Glomerular endothelial cell (primary cell): ENCODE data around the gene SNX20. TPM values are rescaled to one million over a fixed set of nuclear protein-coding genes. Genes with fewer than 3 reads are reported as not detected.

Experiments used
- DNase-seq: peaks from one replicate; pipeline ENCODE4 v3.0.0-alpha.2; 2011; ENCODE audit warnings: low read depth, low spot score; ENCODE audit errors: extremely low read depth
- total RNA-seq: library from RNA; depleted of rRNA; stranded (reverse); fragments of >200 nt; gene quantifications from 2 replicates; pipeline ENCODE4 v1.2.3, GENCODE V29; 2015

SNX20 gene
- total RNA-seq, 1 donor from 2014 or later: not detected

- DNase-seq: no peak
Measured at GRCh38 chr16:50683689-50684374, 2.7 kb upstream of the SNX20 start.

GRCh38 chr16:50680556-50680893 is 587 bp downstream of the SNX20 start:
- no peak for DNase-seq

DNA sequence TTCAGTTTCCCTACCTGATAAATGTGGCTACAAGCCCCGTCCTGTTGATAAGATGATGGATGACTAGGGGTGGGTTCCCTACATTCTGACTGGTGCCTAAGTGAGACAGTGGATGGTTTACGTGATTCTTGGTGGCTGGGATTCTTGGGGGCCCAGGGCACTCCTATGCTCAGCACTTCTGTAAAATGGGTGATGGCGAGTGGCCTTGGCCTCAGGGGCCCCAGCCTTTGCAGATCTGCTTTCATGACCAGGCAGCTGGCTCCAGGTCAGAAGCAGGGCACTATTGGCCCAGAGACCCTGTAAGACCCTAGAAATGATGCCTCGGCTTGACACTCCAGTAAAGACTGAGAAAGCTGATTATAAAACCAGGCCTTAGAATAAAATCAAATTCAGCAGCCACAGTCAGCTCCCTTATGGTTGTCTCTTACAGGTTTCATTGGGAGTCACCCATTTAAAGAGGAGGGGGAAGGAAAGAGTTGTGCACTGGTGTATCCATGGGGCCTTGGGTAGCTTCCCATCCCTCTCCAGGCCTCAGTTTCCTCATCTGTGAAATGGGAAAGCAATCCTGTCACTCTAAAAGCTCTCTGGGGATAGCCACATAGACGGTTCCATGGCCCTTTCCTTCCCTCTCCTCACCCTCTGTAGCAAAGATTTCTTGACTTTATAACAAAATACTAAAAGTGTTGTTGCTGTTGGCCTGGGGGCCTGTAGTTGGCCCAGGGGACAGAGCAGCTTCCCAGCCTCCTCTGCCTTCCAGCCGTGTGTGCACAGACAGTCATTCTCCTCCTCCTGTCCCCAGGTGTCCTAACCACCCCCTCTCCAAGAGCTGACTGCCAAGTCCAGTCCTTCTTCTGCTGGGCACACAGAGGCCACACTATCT is 1.2 kb downstream of the SNX20 start:
- no peak for DNase-seq

DNA sequence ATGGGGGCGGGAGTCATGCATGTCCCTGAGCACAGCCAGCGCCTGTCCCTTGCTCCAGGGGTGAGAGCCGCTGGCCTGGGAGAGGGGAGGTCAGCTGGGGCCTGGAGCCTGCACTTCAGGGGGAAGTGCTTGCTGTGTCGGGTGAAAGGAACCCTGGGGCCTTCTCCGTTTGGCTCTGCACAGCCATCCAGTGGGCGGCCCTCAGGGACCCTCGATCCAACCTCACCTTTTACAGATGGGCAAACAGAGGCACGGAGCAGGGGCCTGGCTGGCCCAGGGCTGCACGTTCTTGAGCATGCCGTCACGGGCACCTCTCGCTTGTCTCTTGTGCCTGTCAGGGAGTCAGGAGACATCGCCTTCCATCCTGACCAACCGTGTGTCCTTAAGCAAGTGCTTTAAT is 1.8 kb downstream of the SNX20 start:
- no peak for DNase-seq

- DNase-seq: no peak
Measured at GRCh38 chr16:50678531-50678930, 2.6 kb downstream of the SNX20 start.

DNA sequence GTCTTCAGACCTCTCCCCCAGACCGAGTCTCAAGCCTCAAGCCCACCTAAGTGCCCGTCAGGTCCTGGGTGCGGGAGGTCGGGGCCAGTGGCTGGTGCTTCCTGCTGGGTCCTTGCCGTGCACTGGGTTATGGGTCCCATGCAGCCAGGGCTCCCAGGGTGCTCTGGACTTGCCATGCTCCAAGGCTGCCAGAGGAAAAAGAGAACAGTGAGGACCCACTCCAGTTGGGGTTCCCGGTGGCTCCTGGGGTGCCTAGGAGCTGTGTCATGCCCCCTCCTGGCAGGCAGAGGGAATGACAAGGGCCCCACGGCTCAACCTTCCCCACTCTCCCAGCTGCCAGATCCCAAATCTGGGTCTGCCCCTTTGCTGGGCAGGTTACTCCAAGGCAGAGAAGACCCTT is 3.8 kb downstream of the SNX20 start:
- DNase-seq: no peak

GRCh38 chr16:50676684-50677225 is 4.4 kb downstream of the SNX20 start:
- no peak for DNase-seq

- DNase-seq: no peak
Measured at GRCh38 chr16:50675686-50676610, 5.2 kb downstream of the SNX20 start.

DNA sequence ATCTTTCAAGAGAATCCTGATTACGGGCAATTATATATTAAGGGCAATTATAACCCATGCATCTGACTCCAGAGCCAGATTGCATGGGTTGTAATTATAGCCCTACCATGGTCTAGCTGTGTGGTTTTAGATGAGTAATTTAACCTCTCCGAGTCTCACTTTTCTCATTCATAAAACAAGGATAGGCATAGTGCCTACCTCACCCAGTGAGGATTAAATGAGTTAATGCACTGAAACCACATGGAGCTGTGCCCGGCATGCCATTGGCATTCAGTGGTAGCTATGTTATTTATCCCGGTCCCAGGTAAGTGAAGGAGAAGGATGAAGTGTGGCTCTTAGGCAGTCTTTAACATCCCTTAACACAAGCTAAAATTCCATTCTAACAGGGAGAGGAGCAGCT is 6.3 kb downstream of the SNX20 start:
- no peak for DNase-seq

DNA sequence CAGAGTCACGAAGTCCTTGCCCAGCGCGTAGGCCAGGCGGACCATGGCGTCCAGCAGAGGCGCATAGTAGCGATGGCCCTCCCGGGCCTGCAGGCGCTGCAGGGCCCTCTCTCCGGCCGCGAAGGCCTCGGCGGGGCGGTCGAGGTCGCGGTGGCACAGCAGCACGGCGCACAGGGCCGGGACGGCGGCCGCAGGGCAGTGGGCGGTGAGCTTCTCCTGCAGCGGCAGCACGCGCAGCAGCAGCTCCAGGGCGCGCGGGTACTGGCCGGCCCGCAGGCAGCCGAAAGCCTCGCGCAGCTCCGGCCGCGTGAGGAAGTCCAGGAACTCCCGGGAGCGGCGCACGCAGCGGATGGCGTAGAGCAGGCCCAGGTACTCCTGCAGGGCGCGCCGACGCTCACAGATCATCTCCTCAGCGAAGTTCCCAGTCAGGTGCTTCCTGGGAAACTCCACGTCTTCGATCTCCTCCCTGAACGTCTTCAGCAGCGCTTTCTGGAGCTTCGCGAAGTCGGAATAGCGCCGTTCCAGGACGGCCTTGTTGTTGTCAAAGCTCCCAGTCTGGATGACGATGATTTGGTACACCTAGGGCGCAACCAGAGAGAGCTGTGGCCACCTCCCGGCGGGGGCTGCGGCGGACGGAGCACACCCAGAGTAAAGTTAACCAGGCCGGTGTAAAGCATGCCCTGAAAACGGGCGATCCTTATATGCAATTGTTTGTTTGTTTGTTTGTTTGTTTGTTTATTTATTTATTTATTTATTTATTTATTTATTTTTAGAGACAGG is 7.4 kb downstream of the SNX20 start:
- DNase-seq: no peak

DNA sequence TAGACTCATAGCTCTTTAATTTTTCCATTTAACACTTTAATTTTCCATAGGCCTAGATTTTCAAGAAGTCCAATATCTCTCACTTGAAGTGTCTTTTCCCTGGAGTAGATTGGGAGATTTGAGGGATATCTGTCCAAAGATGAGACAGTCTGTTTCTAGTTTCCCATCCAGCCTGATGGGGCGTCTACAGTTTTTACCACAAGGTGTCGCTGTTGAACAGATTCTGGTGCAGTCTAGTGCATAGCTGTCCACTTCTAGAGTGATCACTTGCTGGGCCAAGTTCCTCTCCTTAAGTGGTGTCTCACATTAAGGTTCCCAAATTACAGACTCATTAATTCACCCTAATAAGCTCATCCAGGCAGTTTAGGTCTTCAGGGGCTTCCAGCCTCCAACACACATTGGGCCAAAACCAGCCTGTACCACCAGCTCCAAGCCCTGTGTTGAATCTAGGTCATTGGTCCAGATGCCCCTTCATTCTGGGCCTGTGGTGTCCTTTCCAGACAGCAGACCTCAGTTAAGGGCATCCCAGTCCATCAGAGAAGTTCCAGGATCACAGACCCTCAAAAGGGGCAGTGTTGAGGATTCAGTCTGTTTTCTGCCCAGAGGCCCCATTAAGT is 9.4 kb downstream of the SNX20 start:
- DNase-seq: peak; percentile 7

GRCh38 chr16:50670476-50670875 is 10.6 kb downstream of the SNX20 start:
- no peak for DNase-seq

- no peak for DNase-seq
Measured at GRCh38 chr16:50669741-50670140, 11.4 kb downstream of the SNX20 start.

DNA sequence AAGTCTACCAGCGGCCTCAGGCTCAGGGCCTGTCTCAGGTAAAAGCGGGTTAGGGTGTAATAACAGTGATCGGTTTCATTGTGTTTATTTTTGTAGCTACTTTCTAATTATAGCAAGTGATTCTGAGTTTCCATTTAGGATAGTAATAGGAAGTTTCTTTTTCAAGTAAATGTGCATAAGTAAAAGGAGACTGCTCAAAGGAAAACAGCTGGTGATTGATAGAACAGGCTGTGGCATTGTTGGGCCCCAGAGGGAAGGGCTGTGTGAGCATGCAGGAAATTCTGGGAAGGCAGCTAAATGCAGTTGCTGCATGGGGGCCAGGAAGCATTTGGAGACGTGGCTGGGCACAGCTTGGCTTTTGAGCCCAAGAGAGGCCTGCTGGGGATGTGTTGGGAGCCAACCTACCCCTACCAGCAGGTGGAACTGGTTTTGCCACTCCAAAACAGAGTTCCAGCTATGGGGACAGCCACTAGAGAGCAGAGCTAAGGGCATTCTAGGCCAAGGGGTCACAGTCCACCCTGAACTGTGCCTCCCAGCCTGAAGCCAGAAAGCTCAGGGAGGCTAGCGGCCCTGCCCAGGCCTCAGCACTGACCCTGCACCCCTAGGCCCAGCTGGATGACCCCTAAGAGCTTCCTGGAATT is 12.6 kb downstream of the SNX20 start:
- DNase-seq: no peak

DNA sequence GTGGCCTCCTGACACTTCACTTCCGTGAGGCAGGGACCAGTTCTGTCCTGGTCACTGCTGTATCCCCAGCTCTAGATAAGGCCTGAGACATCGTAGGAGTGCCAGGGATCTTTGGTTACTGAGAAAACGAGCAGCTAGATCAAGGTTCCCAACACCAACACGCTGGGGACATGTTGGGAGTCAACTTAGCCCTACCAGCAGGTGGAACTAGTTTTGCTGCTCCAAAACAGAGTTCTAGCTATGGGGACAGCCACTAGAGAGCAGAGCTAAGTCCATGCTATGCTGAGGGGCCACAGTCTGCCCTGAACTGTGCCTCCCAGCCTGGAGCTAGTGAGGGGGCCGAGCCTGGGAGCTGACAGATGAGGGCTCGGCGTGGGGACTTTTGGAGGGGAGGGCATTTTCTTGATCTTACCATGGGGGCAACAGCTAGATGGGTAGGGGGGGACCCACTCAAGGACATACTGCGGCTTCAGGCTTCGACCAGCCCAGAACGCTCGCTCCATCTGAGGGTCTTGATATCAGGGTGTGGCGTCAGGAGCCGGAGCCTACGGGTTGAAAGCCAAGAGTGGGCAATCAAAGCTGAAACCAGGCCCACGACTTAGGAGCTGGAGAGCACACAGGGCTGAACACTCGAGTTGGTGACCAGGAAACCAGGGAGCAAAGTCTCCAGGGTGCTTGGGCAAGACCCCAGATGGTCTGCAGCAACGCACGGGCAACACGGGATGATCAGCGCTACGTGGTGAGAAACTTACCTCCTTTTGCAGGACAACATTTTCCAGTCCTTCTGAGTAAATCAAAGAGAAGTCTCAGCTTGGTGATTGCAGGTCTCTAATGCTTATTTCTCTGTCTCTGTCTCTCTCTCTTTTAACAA is 13.4 kb downstream of the SNX20 start:
- DNase-seq: no peak

DNA sequence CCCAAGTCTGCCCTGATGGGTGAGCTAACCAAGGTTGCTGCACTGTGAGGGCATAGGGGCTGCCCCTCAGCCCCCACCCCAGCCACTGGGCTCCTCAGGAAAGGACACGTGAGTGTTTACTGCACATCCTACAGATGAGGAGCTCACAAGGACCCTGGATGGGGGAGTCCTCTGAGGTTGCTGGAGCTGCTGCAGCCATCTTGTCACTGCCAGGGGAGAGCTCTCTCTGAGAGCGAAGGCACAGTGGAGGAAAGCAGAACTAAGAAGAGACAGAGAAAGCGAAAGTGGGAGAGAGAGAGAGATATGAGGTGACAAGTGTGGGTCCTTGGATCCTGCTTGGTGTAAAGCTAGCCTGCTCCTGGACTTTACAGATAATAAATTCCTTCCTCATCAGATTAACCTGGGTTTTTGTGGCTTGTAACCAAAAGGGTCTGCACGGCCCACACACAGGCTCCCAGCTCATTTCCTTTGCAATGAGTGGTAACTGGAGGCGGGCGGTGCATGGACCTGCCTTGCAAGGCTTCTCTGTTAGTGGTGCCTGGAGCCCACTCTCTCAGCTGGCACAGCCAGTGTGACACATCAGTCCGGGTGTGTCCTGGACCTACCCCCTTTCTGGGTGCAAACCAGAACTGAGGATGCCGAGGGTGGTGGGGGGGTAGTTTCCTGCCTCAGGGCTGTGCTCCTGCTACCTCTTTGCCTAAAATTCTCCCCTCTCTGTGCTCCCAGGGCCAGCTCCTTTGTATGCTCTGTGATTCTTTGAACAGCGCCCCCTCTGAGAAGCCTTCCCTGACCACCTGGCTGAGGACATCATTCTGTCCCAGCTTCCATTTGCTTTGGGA is 14.2 kb downstream of the SNX20 start:
- no peak for DNase-seq

- peak; percentile 29 for DNase-seq
Measured at GRCh38 chr16:50665128-50665878, 15.8 kb downstream of the SNX20 start.
